GM19395 (cell line): ENCODE results near the gene CREBRF.
"Not testable (repeated sequence)": the region's sequence is repeated elsewhere in the genome, so short reads cannot be mapped to it uniquely, and the experiment has no call there.

Source experiments
- ATAC-seq: cut with Tn5 transposase; IDR thresholded peaks from one replicate; pipeline ENCODE4 v1.9.1; 2021; ENCODE audit warnings: mild to moderate bottlenecking, moderate library complexity; ENCODE audit not compliant: unreplicated experiment

CREBRF gene

DNA sequence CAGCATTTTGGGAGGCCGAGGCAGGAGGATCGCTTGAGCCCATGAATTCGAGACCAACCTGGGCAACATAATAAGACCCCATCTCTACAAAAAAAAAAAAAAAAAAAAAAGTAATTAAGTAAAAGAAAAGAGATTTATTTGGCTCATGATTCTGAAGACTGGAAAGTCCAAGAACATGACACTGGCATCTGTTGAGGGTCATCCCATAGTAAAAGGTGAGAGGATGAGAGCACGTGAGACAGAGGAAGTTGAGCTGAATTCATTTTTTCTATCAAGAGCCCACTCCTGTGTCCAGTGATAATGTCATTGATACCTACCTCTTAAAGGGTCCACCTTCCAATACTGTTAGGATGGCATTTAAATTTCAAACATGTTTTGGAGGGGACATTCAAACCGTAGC is 19.8 kb downstream of the CREBRF start:
- no peak for ATAC-seq

GRCh38 chr5:173076471-173076870 is 20.3 kb downstream of the CREBRF start:
- not testable (repeated sequence) for ATAC-seq

DNA sequence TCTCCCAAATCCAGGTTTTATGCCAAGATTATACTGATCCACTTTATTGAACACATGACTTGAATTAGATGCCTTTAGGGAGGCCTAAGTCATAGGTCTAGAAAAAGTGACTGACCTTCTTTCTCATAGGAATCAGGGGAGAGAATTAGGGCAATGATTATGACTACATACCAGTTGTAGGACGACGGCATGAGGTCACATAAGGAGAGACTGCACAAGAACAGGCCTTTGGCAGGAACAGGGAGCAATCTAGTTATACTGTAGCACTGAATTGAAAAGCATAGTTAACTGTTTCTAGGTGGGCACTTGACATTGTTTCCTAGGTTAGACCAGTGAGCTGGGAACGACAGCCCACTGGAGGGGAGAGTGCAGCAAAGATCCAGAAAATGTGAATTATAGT is 22.7 kb downstream of the CREBRF start:
- ATAC-seq, result no peak

DNA sequence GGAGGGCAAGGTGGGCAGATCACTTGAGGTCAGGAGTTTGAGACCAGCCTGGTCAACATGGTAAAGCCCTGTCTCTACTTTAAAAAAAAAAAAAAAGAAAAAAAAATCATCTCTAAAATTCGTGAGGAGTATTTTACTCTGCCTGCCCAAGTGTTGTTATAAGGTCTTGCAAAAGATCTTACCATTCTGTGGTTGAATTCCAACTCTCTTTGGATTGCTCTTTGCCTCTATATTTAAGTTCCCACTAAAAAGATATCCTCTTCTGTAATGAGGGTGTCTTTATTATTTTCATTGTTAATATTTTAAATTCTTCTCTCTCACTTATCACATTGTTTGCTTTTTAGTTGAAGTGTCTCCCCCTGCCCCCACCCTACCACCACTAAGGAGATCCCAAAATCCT is 33.4 kb downstream of the CREBRF start:
- ATAC-seq, result no peak

DNA sequence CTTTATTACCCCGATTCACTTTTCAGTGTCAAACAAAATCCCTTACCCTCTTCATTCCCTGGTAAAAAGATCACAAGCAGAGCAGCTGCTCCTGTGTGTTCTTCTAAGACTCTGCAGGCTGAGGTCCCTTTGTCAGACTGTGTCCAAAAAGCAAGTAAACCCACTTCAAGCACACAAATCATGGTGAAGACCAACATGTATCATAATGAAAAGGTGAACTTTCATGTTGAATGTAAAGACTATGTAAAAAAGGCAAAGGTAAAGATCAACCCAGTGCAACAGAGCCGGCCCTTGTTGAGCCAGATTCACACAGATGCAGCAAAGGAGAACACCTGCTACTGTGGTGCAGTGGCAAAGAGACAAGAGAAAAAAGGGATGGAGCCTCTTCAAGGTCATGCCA is 34.5 kb downstream of the CREBRF start:
- ATAC-seq, result no peak

GRCh38 chr5:173091981-173092380 is 35.8 kb downstream of the CREBRF start:
- no peak for ATAC-seq

- ATAC-seq, result no peak
These were observed 37.5 kb downstream of the CREBRF start for GRCh38 chr5:173093606-173094005.

- no peak for ATAC-seq
These were observed 38.0 kb downstream of the CREBRF start for GRCh38 chr5:173094012-173094661.

DNA sequence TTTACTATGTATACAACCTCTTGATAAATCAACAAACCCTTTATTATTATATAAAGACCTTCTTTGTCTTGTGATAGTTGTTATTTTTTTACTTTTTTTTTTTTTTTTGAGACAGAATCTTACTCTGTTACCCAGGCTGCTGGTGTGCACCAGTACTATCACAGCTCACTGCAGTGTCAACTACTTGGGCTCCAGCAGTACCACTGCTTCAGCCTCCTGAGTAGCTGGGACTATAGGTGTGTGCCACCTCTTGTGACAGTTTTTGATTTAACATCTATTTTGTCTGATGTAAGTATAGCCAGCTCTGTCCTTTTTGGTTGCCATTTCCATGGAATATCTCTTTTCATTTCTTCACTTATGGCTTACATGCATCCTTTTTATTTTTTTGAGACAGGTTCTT is 42.6 kb downstream of the CREBRF start:
- no peak for ATAC-seq

GRCh38 chr5:173099461-173099860 is 43.3 kb downstream of the CREBRF start:
- no peak for ATAC-seq

GRCh38 chr5:173101245-173101644 is 45.1 kb downstream of the CREBRF start:
- no peak for ATAC-seq

- no peak for ATAC-seq
These were observed 47.3 kb downstream of the CREBRF start for GRCh38 chr5:173103411-173103810.

GRCh38 chr5:173108914-173109313 is 52.8 kb downstream of the CREBRF start:
- ATAC-seq, result no peak

DNA sequence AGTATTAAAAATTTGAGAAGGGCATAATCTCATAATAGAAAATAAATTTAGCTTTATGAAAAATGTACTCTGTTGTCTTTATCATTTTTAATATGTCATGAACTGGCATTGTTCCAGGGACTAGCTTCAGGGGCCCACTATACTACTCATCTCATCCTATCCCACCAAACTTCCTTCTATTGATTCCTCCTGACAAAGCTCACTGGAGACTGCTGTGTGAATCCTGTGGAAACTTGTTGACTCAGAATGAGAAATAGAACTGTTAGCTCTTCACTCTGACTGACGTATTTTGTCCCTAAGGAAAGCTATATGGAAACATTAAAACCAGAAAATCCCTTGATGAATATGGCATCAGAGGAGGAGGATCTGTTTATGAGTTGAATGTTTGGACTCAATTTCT is 58.4 kb downstream of the CREBRF start:
- no peak for ATAC-seq

GRCh38 chr5:173119719-173120118 is 63.6 kb downstream of the CREBRF start:
- ATAC-seq, result no peak

DNA sequence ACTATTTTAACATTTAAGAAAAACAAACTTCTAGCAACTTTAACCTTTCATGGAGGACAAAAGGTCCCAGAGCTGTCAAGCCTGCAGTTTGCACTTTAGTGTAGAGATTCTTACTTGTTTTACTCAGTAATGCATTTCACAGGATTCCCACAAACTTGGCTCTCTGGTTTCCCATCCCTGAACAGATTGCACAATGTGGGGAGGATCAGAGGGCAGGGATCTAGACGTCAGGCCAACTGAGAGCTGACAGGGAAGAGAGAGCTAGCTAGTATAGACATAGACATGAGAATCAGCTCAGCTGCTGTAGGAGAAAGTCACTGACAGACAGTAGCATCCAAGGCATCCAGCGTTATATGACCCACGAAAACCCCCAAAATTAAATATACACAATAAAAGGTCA is 67.3 kb downstream of the CREBRF start:
- ATAC-seq, result no peak

GRCh38 chr5:173132166-173132565 is 76.0 kb downstream of the CREBRF start:
- ATAC-seq, result not testable (repeated sequence)

- ATAC-seq, result no peak
These were observed 82.6 kb downstream of the CREBRF start for GRCh38 chr5:173138707-173139106.

DNA sequence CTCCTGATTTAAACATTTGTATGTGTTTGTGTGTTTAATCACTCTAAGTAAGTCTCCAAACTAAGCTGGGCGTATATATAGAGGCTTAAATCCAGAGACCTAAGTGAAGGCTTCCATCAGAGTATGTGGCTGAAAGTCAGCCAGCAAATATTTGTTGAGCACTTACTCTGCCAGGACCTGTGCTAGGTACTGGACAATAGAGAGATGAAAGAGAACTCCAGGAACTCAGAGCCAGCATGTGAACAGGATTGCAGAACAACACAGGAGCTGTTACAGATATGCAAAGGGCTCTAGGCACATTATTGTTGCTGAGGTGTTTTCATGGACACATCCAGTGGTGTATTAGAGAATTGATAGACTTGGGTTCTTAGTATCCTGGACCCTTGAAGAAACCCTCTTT is 83.5 kb downstream of the CREBRF start:
- ATAC-seq, result no peak

GRCh38 chr5:173140769-173141168 is 84.6 kb downstream of the CREBRF start:
- no peak for ATAC-seq

GRCh38 chr5:173143567-173143966 is 87.4 kb downstream of the CREBRF start:
- ATAC-seq, result no peak

- ATAC-seq, result peak; percentile 91
These were observed 88.3 kb downstream of the CREBRF start, which contains the start of gene BNIP1 for GRCh38 chr5:173144200-173145176. TSS of gene BNIP1 (plus strand) at chr5:173144531. CDS start at chr5:173144546, 15 bp downstream.
